GM19328 (cell line): Measurements from ENCODE around the gene SUSD3.
"Not testable (repeated sequence)": the region's sequence is repeated elsewhere in the genome, so short reads cannot be mapped to it uniquely, and the experiment has no call there.

Experiments used
- ATAC-seq: cut with Tn5 transposase; IDR thresholded peaks from one replicate; pipeline ENCODE4 v1.9.1; 2021; ENCODE audit warnings: mild to moderate bottlenecking, moderate library complexity; ENCODE audit not compliant: unreplicated experiment

SUSD3 gene

GRCh38 chr9:93108291-93109041 is 50.0 kb downstream of the SUSD3 start:
- ATAC-seq = no peak

GRCh38 chr9:93110311-93110855 is 51.9 kb downstream of the SUSD3 start:
- no peak for ATAC-seq

GRCh38 chr9:93111001-93111370 is 52.5 kb downstream of the SUSD3 start:
- no peak for ATAC-seq

GRCh38 chr9:93111371-93112115 is 53.0 kb downstream of the SUSD3 start:
- no peak for ATAC-seq

GRCh38 chr9:93112116-93112863 is 53.8 kb downstream of the SUSD3 start:
- ATAC-seq = no peak

- no peak for ATAC-seq
Observed at GRCh38 chr9:93112864-93113389, 54.4 kb downstream of the SUSD3 start.

- no peak for ATAC-seq
Observed at GRCh38 chr9:93114169-93114983, 55.9 kb downstream of the SUSD3 start.

- no peak for ATAC-seq
Observed at GRCh38 chr9:93114984-93115335, 56.5 kb downstream of the SUSD3 start.

- ATAC-seq = no peak
Observed at GRCh38 chr9:93115486-93116071, 57.1 kb downstream of the SUSD3 start.

GRCh38 chr9:93116072-93116961 is 57.8 kb downstream of the SUSD3 start:
- no peak for ATAC-seq

- not testable (repeated sequence) for ATAC-seq
Observed at GRCh38 chr9:93117521-93117920, 59.0 kb downstream of the SUSD3 start.

GRCh38 chr9:93117924-93118862 is 59.7 kb downstream of the SUSD3 start:
- ATAC-seq = no peak

- ATAC-seq = no peak
Observed at GRCh38 chr9:93118863-93119702, 60.6 kb downstream of the SUSD3 start.

GRCh38 chr9:93119703-93119952 is 61.1 kb downstream of the SUSD3 start:
- ATAC-seq = no peak

- peak; percentile 83 for ATAC-seq
Observed at GRCh38 chr9:93119953-93120845, 61.7 kb downstream of the SUSD3 start.

GRCh38 chr9:93120846-93121315 is 62.4 kb downstream of the SUSD3 start:
- ATAC-seq = no peak
